Measurements from ENCODE around the gene ELP5. TPM values are rescaled to one million over a fixed set of nuclear protein-coding genes. Genes with fewer than 3 reads are reported as not detected.

The ELP5 gene
- total RNA-seq, 2 donors from 2014 or later: 28.1 to 70.7 TPM

- TF ChIP-seq CTCF (IDR thresholded peaks at IDR 0.05): peak; percentile 21 to 50
- Histone ChIP-seq H3K4me1 (peaks cover 0 to 63% of the 10 kb centered on the region in 2 donors), H3K36me3 (no peaks in the 10 kb centered on the region), H3K27me3 (no peaks in the 10 kb centered on the region), H3K27ac (peak overlapping the region; percentile 78 to 97), H3K4me3 (peak overlapping the region; percentile 49 to 61), H3K9me3 (no peaks in the 10 kb centered on the region)
- peak; percentile 98 for DNase-seq (ENCODE audit: low spot score)
These were observed 37.5 kb upstream of the ELP5 start for GRCh38 chr17:7214300-7215135.

- no peaks in the 10 kb centered on the region for H3K36me3 ChIP-seq
- peak in 1 of 2 donors; percentile 6 for TF ChIP-seq CTCF (IDR thresholded peaks at IDR 0.05)
- H3K4me1 ChIP-seq: peaks cover 0 to 64% of the 10 kb centered on the region in 2 donors
- no peak for DNase-seq (ENCODE audit: low spot score)
- H3K27ac ChIP-seq: peak overlapping the region; percentile 78 to 97
- no peaks in the 10 kb centered on the region for H3K9me3 ChIP-seq
- no peaks in the 10 kb centered on the region for H3K27me3 ChIP-seq
- H3K4me3 ChIP-seq: peak overlapping the region; percentile 49 to 61
These were observed 36.8 kb upstream of the ELP5 start for GRCh38 chr17:7215136-7215638.

- Histone ChIP-seq H3K9me3 (no peaks in the 10 kb centered on the region), H3K27ac (peak overlapping the region; percentile 78 to 97), H3K4me1 (peaks cover 0 to 69% of the 10 kb centered on the region in 2 donors), H3K36me3 (no peaks in the 10 kb centered on the region), H3K4me3 (peak overlapping the region in 1 of 2 donors; percentile 60), H3K27me3 (no peaks in the 10 kb centered on the region)
- TF ChIP-seq CTCF (IDR thresholded peaks at IDR 0.05): no peak
- DNase-seq (ENCODE audit: low spot score): no peak
These were observed 36.3 kb upstream of the ELP5 start for GRCh38 chr17:7215652-7216180.

GRCh38 chr17:7216242-7217112, 35.5 kb upstream of the ELP5 start:
- no peaks in the 10 kb centered on the region for H3K9me3 ChIP-seq
- no peaks in the 10 kb centered on the region for H3K27me3 ChIP-seq
- no peak for DNase-seq (ENCODE audit: low spot score)
- H3K4me3 ChIP-seq: peak overlapping the region; percentile 47 to 60
- H3K27ac ChIP-seq: peak overlapping the region; percentile 78 to 97
- TF ChIP-seq CTCF (IDR thresholded peaks at IDR 0.05): no peak
- H3K36me3 ChIP-seq: peaks cover 6% of the 10 kb centered on the region
- peaks cover 0 to 73% of the 10 kb centered on the region in 2 donors for H3K4me1 ChIP-seq

- Histone ChIP-seq H3K27me3 (no peaks in the 10 kb centered on the region), H3K4me1 (peaks cover 0 to 81% of the 10 kb centered on the region in 2 donors), H3K9me3 (no peaks in the 10 kb centered on the region), H3K27ac (peak overlapping the region; percentile 78 to 97), H3K36me3 (peaks cover 15% of the 10 kb centered on the region), H3K4me3 (peak overlapping the region; percentile 47 to 60)
- no peak for DNase-seq (ENCODE audit: low spot score)
- TF ChIP-seq CTCF (IDR thresholded peaks at IDR 0.05): no peak
These were observed 34.7 kb upstream of the ELP5 start for GRCh38 chr17:7217113-7217987.

All from right atrium auricular region (tissue), 2 donors.